KOPT-K1 (cell line): ENCODE data around the gene ANKRD13C.
"Not testable (repeated sequence)": the region's sequence is repeated elsewhere in the genome, so short reads cannot be mapped to it uniquely, and the experiment has no call there.

Experiments
- H3K27ac ChIP-seq: fragments of 200-600 bp; sonication (generic); 2 replicates; pipeline ENCODE4 v1.5.1; 2016; ENCODE audit warnings: antibody characterized with exemption, mild to moderate bottlenecking, low read depth, low read length; ENCODE audit not compliant: poor library complexity, severe bottlenecking
- H3K36me3 ChIP-seq: fragments of 200-600 bp; sonication (generic); 2 replicates; pipeline ENCODE4 v1.5.1; 2017; ENCODE audit warnings: antibody characterized with exemption, mild to moderate bottlenecking, low read length, moderate library complexity; ENCODE audit not compliant: insufficient read depth
- H3K9me3 ChIP-seq: fragments of 200-600 bp; sonication (generic); 2 replicates; pipeline ENCODE4 v1.5.1; 2017; ENCODE audit warnings: antibody characterized with exemption, low read length, mild to moderate bottlenecking; ENCODE audit not compliant: insufficient read depth, poor library complexity, severe bottlenecking

The ANKRD13C gene, protein sequence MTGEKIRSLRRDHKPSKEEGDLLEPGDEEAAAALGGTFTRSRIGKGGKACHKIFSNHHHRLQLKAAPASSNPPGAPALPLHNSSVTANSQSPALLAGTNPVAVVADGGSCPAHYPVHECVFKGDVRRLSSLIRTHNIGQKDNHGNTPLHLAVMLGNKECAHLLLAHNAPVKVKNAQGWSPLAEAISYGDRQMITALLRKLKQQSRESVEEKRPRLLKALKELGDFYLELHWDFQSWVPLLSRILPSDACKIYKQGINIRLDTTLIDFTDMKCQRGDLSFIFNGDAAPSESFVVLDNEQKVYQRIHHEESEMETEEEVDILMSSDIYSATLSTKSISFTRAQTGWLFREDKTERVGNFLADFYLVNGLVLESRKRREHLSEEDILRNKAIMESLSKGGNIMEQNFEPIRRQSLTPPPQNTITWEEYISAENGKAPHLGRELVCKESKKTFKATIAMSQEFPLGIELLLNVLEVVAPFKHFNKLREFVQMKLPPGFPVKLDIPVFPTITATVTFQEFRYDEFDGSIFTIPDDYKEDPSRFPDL

DNA sequence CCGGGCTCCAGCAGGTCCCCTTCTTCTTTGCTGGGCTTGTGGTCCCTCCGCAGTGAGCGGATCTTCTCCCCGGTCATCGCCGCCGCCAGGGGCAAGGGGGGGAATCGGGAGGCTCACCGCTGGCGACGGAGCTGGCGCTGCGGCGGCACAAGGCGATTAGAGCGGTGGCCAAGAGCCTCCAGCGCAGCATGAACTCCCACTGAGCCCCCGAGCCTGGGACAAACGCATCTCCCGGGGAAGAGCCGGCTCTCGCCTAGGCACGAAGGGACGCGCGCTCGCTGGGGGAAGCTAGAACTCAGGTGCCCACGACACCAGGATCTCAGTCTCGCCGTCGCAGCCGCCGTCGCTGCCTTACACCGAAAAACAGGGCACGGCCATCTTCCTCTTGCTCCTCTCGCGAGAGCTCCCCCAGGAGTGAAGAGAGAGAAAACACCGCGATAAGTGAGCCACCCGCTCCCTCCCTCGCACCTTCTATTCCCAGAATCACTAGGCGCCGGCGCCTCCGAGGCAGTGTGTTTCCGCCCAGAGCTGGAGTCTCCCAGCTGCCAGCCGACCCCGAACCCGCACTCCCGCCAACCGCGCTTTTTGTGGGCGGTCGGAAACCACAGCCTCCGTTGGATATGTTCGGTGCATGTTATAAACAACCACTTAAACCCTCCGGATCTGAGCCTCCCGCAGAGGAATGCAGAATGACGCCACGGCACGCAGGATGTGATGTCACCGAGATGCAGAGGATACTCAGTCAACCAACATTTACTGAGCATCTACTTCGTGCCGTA lies at the start of gene ANKRD13C:
TSS of gene ANKRD13C (minus strand) at position 391 of the 779 bp plus-strand sequence. CDS start at position 77, 314 bp downstream.
- no peaks in the 10 kb centered on the region for H3K9me3 ChIP-seq
- peaks cover 6% of the 10 kb centered on the region for H3K36me3 ChIP-seq
- H3K27ac ChIP-seq, result peak within 1 kb of the TSS; percentile 87

- Histone ChIP-seq H3K27ac (no peak overlapping the region), H3K9me3 (no peaks in the 10 kb centered on the region), H3K36me3 (no peaks in the 10 kb centered on the region)
Measured at GRCh38 chr1:70403759-70404158, 49.2 kb upstream of the ANKRD13C start.

DNA sequence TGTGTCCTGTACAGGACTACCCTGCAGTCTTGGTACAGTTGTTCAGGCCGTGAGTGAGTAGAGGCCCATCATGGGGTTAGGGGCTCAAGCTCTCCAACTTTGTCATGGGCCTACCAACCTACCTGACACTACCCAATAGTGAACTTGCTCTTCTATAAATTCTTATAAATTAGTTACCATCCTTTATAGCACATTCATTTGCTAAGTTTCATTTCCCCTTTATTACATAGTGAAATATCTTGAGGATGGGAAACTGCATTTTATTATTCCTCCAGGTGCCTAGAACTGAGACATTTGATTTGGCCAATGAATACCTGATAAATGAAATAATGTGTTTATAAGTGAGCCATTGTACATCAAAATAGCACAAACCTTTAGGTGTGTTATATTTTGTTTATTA lies 47.5 kb upstream of the ANKRD13C start:
- Histone ChIP-seq H3K9me3 (no peaks in the 10 kb centered on the region), H3K27ac (no peak overlapping the region), H3K36me3 (no peaks in the 10 kb centered on the region)

- Histone ChIP-seq H3K9me3 (no peaks in the 10 kb centered on the region), H3K27ac (no peak overlapping the region), H3K36me3 (no peaks in the 10 kb centered on the region)
Measured at GRCh38 chr1:70400335-70400734, 45.8 kb upstream of the ANKRD13C start.

GRCh38 chr1:70397013-70397412 lies 42.5 kb upstream of the ANKRD13C start:
- Histone ChIP-seq H3K9me3 (no peaks in the 10 kb centered on the region), H3K27ac (no peak overlapping the region), H3K36me3 (no peaks in the 10 kb centered on the region)

GRCh38 chr1:70396607-70397006 lies 42.1 kb upstream of the ANKRD13C start:
- Histone ChIP-seq H3K27ac (no peak overlapping the region), H3K9me3 (no peaks in the 10 kb centered on the region), H3K36me3 (no peaks in the 10 kb centered on the region)

- Histone ChIP-seq H3K27ac (no peak overlapping the region), H3K9me3 (no peaks in the 10 kb centered on the region), H3K36me3 (no peaks in the 10 kb centered on the region)
Measured at GRCh38 chr1:70392626-70393025, 38.1 kb upstream of the ANKRD13C start.

DNA sequence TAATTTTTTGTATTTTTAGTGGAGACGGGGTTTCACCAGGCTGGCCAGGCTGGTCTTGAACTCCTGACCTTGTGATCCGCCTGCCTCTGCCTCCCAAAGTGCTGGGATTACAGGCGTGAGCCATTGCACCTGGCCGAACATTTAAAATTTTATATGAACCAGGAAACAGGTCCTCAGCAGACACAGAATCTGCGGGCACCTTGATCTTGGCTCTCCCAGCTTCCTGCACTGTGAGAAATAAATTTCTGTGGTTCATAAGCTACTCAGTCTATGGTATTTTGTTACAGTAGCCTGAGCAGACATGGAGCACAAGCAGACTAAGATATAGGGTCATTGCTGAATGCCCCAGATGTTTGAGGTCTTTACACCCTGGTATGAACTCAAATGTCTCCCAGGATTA lies 33.0 kb upstream of the ANKRD13C start:
- no peaks in the 10 kb centered on the region for H3K36me3 ChIP-seq
- H3K9me3 ChIP-seq, result no peaks in the 10 kb centered on the region
- no peak overlapping the region for H3K27ac ChIP-seq

DNA sequence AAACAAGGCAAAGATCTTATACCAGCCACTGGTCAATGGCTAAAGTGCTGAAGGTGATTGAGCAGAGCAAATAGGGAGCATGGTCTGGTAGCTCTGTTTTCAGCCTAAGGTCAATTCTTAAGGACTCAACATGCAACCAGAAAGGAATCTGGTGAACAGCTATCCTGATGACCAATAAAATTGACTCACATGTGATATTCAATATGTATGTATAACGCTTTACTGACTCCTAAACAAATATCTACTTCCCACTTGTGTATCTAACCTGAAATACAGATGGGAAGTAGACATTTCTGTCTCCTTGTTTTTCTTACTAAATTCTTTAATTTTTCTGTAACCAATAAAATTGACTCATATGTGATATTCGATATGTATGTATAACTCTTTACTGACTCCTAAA lies 31.6 kb upstream of the ANKRD13C start:
- H3K9me3 ChIP-seq, result no peaks in the 10 kb centered on the region
- no peak overlapping the region for H3K27ac ChIP-seq
- H3K36me3 ChIP-seq, result no peaks in the 10 kb centered on the region

- Histone ChIP-seq H3K36me3 (no peaks in the 10 kb centered on the region), H3K9me3 (no peaks in the 10 kb centered on the region), H3K27ac (no peak overlapping the region)
Measured at GRCh38 chr1:70385477-70385876, 31.0 kb upstream of the ANKRD13C start.

- H3K36me3 ChIP-seq, result no peaks in the 10 kb centered on the region
Measured at GRCh38 chr1:70384542-70384941, 30.0 kb upstream of the ANKRD13C start.

DNA sequence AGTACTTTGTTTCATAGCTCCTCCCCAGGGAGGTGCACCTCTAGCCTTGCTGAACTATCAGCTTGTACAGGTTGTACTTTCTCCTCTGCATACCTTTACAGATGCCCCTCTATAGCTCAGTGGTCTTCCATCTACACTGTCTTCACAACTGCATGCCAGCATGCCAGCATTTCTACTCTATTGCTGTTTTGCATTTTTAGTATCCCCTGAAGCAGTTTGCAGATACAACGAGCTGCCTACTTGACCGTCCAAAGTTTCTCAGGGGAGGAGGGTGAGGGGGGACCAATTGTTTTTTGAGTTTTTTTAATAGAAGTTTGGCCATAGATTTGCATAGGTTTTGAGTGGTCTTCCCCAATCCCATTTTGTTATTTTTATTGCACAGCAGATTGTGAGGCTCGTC lies 29.0 kb upstream of the ANKRD13C start:
- Histone ChIP-seq H3K9me3 (no peaks in the 10 kb centered on the region), H3K36me3 (no peaks in the 10 kb centered on the region), H3K27ac (no peak overlapping the region)

More at GRCh38 chr1:70384542-70384941, 30.0 kb upstream of the ANKRD13C start:
- Histone ChIP-seq H3K9me3 (no peaks in the 10 kb centered on the region), H3K27ac (no peak overlapping the region)

DNA sequence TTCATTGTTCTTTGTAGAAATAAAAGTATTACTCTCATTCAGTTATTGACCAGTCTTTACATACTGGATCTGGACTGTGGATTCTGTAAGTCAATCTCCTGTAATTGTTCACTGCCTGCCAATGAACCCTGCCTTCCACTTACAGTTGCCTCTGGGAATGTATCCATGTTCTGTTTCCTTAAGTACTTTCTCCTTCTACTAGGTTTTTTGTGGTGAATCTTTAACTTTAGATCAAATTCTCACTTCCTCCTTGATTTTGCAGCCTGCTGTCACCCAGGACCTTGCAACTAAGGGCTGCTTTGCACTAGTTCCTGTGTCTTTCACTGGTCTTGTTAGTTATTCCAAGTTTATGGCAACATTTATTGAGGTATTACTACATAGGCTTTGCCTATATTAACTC lies 28.2 kb upstream of the ANKRD13C start:
- Histone ChIP-seq H3K27ac (no peak overlapping the region), H3K36me3 (no peaks in the 10 kb centered on the region)

GRCh38 chr1:70376196-70376595 lies 21.7 kb upstream of the ANKRD13C start:
- Histone ChIP-seq H3K27ac (no peak overlapping the region), H3K36me3 (no peaks in the 10 kb centered on the region), H3K9me3 (no peaks in the 10 kb centered on the region)

More for the DNA sequence above, 28.2 kb upstream of the ANKRD13C start:
- no peaks in the 10 kb centered on the region for H3K9me3 ChIP-seq

DNA sequence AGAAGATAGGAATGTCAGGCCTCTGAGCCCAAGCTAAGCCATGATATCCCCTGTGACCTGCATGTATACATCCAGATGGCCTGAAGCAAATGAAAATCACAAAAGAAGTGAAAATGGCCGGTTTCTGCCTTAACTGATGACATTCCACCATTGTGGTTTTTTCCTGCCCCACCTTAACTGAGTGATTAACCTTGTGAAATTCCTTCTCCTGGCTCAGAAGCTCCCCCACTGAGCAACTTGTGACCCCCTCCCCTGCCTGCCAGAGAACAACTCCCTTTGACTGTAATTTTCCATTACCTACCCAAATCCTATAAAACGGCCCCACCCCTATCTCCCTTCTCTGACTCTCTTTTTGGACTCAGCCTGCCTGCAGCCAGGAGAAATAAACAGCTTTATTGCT lies 19.1 kb upstream of the ANKRD13C start:
- not testable (repeated sequence) for H3K27ac ChIP-seq, H3K36me3 ChIP-seq, H3K9me3 ChIP-seq
